ENCODE results near the gene NTSR1.

DNA sequence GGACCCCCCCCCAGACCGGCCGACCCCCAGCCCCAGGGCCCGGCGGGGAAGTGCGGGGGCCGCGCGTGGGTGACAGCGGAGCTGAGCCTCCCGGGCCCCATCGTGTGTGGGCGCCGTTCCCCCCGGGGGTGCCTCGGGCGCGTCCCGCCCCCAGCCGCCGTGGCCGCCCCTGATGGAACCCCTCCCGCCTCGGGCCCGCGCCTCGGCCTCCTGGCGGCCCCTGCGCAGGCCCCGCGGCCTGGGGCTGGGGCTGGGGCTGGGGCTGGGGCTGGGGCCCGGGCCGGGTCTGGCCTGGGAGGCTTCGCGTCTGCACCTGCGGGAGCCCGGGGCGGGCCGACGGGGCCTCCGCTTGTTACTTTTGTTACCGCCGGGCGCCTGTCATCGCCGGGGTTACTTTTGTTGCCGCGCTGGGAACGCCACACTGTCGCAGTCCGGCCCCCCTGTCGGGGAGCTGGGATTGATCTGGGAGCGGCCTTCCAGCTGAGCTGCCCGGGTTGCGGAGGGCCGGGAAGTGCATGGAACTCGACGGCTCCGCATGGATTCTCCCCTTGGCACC, 96.6 kb downstream of the NTSR1 start:
- TF ChIP-seq POLR2A (IDR thresholded peaks at IDR 0.05) (no peak), EP300 (IDR thresholded peaks at IDR 0.05) (no peak)
- TF ChIP-seq, protein P1, sequence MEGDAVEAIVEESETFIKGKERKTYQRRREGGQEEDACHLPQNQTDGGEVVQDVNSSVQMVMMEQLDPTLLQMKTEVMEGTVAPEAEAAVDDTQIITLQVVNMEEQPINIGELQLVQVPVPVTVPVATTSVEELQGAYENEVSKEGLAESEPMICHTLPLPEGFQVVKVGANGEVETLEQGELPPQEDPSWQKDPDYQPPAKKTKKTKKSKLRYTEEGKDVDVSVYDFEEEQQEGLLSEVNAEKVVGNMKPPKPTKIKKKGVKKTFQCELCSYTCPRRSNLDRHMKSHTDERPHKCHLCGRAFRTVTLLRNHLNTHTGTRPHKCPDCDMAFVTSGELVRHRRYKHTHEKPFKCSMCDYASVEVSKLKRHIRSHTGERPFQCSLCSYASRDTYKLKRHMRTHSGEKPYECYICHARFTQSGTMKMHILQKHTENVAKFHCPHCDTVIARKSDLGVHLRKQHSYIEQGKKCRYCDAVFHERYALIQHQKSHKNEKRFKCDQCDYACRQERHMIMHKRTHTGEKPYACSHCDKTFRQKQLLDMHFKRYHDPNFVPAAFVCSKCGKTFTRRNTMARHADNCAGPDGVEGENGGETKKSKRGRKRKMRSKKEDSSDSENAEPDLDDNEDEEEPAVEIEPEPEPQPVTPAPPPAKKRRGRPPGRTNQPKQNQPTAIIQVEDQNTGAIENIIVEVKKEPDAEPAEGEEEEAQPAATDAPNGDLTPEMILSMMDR (IDR thresholded peaks at IDR 0.05): no peak

All from sigmoid colon (tissue), 4 donors.